A673 (cell line): ENCODE measurements around the gene MEOX2.

Experiments used
- EZH2 ChIP-seq: fragments of 200-600 bp; sonication (generic); IDR thresholded peaks from 2 replicates; pipeline ENCODE4 v1.6.1; 2017; ENCODE audit warnings: borderline replicate concordance, low read depth, mild to moderate bottlenecking, mixed read lengths, antibody characterized with exemption, low read length; ENCODE audit not compliant: poor library complexity, severe bottlenecking
- TF ChIP-seq, protein P1 (sequence below): fragments of 300-800, 200-600 bp; sonication (generic); conservative IDR thresholded peaks from 2 replicates; pipeline ENCODE4 v1.5.1; 2017; ENCODE audit warnings: low read depth, mild to moderate bottlenecking, antibody characterized with exemption, low read length, moderate library complexity, mixed read lengths

DNA sequence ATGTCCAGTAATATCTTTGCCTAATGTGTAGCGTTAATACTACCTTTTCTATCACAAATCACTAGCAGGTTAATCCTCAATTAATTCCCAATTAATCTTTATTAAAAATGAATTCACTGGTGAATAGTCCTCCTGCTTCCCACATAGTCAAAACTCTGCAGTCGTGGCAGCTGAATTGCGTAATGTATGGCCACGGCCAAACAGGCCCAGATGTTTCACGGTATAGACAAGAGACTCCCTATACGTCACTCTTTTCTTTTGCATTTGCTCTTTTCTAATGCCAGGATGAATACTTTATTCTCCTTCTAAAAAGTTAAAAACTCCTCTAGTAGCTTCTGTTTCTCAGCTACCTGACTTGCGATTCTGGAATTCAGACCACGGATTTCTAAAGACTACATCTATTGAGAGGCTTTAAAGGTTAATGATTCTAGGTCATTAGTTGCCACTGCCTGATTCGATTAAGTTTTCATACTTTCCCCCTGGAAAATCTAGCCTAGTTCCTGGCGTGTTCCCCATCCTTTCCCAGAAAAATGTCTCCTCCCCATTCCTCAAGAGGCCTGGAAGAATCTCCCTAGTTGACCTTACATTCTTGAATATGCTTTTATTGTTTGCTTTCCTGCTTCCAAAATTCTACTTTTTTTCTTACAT lies 16.9 kb downstream of the MEOX2 start:
- TF ChIP-seq, protein P1, sequence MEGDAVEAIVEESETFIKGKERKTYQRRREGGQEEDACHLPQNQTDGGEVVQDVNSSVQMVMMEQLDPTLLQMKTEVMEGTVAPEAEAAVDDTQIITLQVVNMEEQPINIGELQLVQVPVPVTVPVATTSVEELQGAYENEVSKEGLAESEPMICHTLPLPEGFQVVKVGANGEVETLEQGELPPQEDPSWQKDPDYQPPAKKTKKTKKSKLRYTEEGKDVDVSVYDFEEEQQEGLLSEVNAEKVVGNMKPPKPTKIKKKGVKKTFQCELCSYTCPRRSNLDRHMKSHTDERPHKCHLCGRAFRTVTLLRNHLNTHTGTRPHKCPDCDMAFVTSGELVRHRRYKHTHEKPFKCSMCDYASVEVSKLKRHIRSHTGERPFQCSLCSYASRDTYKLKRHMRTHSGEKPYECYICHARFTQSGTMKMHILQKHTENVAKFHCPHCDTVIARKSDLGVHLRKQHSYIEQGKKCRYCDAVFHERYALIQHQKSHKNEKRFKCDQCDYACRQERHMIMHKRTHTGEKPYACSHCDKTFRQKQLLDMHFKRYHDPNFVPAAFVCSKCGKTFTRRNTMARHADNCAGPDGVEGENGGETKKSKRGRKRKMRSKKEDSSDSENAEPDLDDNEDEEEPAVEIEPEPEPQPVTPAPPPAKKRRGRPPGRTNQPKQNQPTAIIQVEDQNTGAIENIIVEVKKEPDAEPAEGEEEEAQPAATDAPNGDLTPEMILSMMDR = no peak
- no peak for TF ChIP-seq EZH2
